T-helper 2 cell treated with Interferon-gamma antibody and Interleukin-4, amounts not matched to agents 5 μg/mL and 100 μg/mL, for 36 hours (primary cell): ENCODE measurements around the gene KCNK4.

Experiments
- DNase-seq: peaks from one replicate; pipeline ENCODE4 v3.0.0; 2021; ENCODE audit warnings: low spot score
- H3K27ac Mint-ChIP-seq: one replicate; pipeline ENCODE4 v1.8.0; 2021; ENCODE audit warnings: mild to moderate bottlenecking, mixed read lengths
- H3K27me3 Mint-ChIP-seq: one replicate; pipeline ENCODE4 v1.8.0; 2021; ENCODE audit warnings: low read depth, mixed read lengths
- H3K36me3 Mint-ChIP-seq: one replicate; pipeline ENCODE4 v1.8.0; 2021; ENCODE audit warnings: low read depth, mixed read lengths
- H3K4me1 Mint-ChIP-seq: one replicate; pipeline ENCODE4 v1.8.0; 2021; ENCODE audit warnings: low read depth, mixed read lengths
- H3K4me3 Mint-ChIP-seq: one replicate; pipeline ENCODE4 v1.8.0; 2022; ENCODE audit warnings: mild to moderate bottlenecking, moderate library complexity, mixed read lengths
- H3K9me3 Mint-ChIP-seq: one replicate; pipeline ENCODE4 v1.8.0; 2021; ENCODE audit warnings: mixed read lengths

Gene KCNK4

DNA sequence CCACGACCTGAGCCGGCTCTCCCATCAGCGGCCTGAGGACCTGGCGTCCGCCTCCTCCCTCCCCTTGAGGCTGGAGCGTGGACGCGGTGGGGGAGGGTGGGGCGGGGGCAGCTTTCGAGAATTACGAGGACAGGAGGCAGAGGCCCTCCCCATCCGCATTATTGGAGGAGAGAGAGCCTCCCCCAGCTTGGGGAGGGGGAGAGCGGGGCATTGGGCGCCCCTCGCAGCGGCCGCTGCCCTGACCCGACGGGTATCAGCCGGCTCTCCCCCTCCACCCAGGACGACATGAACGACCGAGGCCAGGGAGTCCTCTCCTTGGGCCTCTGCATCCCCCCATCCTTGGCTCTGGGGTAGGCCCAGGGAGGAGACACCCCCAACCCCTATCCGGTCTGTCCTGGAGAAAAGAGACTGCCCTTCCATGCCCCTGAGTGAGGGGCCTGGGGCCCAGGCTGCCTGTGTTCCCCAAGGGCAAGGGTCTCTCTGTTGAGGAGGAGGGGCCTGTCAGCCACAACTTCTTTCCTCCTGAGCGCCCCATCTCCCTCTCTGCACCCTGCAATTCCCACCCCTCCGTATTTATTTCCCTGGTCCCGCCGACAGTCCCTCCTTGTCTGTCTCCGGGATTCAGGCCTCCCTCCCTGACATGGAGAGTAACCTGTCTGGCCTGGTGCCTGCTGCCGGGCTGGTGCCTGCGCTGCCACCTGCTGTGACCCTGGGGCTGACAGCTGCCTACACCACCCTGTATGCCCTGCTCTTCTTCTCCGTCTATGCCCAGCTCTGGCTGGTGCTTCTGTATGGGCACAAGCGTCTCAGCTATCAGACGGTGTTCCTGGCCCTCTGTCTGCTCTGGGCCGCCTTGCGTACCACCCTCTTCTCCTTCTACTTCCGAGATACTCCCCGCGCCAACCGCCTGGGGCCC lies 5.0 kb upstream of the KCNK4 start:
- peak overlapping the region; percentile 86 for H3K27ac Mint-ChIP-seq
- H3K36me3 Mint-ChIP-seq: peaks cover 5% of the 10 kb centered on the region
- H3K9me3 Mint-ChIP-seq: no peaks in the 10 kb centered on the region
- DNase-seq: no peak
- peak overlapping the region; percentile 89 for H3K4me3 Mint-ChIP-seq
- peaks cover 16% of the 10 kb centered on the region for H3K27me3 Mint-ChIP-seq
- peaks cover 15% of the 10 kb centered on the region for H3K4me1 Mint-ChIP-seq

DNA sequence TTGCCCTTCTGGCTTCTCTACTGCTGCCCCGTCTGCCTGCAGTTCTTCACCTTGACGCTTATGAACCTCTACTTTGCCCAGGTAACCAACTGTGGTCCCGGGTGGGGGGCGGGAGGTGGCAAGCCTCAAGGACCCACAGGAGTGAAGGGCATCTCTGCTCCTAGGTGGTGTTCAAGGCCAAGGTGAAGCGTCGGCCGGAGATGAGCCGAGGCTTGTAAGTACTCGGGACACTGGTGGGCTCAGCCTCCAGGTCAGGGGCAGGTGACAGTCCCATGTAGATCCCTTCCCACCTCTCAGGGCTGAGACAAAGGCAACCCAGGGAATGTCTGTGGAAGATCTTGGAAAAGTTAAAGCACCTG lies 4.3 kb upstream of the KCNK4 start:
- DNase-seq: no peak
- H3K27ac Mint-ChIP-seq: peak overlapping the region; percentile 86
- peaks cover 15% of the 10 kb centered on the region for H3K4me1 Mint-ChIP-seq
- peaks cover 2% of the 10 kb centered on the region for H3K36me3 Mint-ChIP-seq
- H3K9me3 Mint-ChIP-seq: no peaks in the 10 kb centered on the region
- H3K4me3 Mint-ChIP-seq: peak overlapping the region; percentile 89
- peaks cover 16% of the 10 kb centered on the region for H3K27me3 Mint-ChIP-seq

DNA sequence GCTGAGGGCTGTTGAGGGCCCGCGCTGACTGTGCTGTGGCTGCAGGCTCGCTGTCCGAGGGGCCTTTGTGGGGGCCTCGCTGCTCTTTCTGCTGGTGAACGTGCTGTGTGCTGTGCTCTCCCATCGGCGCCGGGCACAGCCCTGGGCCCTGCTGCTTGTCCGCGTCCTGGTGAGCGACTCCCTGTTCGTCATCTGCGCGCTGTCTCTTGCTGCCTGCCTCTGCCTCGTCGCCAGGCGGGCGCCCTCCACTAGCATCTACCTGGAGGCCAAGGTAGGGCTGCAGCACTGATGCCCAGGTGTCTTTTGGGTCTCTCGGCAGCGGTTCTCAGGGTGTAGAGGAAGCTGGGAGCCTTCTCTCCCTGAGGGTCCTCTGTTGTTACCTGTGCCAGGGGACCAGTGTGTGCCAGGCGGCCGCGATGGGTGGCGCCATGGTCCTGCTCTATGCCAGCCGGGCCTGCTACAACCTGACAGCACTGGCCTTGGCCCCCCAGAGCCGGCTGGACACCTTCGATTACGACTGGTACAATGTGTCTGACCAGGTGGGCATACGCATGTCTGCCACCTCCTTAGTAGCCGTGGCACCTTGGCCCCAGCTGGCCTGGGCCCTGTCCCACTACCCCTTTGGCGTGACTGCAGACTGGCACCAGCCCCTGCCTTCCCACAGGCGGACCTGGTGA lies 3.3 kb upstream of the KCNK4 start:
- Mint-ChIP-seq H3K27ac (no peak overlapping the region), H3K4me1 (peaks cover 15% of the 10 kb centered on the region), H3K9me3 (no peaks in the 10 kb centered on the region), H3K4me3 (no peak overlapping the region), H3K36me3 (no peaks in the 10 kb centered on the region), H3K27me3 (peaks cover 19% of the 10 kb centered on the region)
- no peak for DNase-seq

DNA sequence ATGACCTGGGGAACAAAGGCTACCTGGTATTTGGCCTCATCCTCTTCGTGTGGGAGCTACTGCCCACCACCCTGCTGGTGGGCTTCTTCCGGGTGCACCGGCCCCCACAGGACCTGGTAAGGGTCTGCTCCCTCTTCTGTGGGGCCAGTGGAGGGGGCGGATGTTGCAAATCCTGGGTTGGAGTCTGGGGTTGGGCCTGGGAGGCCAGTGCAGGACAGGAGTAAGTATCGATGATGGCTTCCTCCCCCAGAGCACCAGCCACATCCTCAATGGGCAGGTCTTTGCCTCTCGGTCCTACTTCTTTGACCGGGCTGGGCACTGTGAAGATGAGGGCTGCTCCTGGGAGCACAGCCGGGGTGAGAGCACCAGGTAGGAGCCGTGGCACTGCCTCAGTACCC lies 2.8 kb upstream of the KCNK4 start:
- H3K27ac Mint-ChIP-seq: no peak overlapping the region
- H3K27me3 Mint-ChIP-seq: peaks cover 24% of the 10 kb centered on the region
- no peaks in the 10 kb centered on the region for H3K36me3 Mint-ChIP-seq
- no peaks in the 10 kb centered on the region for H3K9me3 Mint-ChIP-seq
- peaks cover 12% of the 10 kb centered on the region for H3K4me1 Mint-ChIP-seq
- H3K4me3 Mint-ChIP-seq: no peak overlapping the region
- DNase-seq: no peak

DNA sequence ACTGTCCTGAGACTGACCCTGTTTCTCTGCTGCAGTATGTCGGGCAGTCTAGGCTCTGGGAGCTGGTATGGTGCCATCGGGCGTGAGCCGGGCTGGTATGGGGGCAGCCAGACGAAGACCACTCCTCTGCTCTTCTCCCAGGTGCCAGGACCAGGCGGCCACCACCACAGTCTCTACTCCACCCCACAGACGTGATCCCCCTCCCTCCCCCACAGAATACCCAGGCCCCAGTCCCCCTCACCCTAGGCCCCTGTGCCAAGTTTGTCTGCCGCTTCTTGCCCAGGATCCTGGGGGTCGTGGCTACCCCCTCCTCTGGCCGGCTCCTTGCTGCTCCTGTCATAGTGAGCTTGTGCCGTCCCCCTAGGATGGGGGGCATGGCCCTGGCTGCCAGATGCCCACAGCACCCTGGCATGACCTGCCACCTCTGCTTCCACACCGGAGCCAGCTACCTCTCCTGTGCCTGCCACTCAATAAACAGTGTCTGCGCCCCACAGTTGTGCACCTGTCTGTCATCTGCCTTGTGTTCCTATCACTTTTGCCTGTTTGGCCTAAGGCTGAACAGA lies 2.0 kb upstream of the KCNK4 start:
- H3K4me3 Mint-ChIP-seq: no peak overlapping the region
- no peak for DNase-seq
- no peaks in the 10 kb centered on the region for H3K9me3 Mint-ChIP-seq

DNA sequence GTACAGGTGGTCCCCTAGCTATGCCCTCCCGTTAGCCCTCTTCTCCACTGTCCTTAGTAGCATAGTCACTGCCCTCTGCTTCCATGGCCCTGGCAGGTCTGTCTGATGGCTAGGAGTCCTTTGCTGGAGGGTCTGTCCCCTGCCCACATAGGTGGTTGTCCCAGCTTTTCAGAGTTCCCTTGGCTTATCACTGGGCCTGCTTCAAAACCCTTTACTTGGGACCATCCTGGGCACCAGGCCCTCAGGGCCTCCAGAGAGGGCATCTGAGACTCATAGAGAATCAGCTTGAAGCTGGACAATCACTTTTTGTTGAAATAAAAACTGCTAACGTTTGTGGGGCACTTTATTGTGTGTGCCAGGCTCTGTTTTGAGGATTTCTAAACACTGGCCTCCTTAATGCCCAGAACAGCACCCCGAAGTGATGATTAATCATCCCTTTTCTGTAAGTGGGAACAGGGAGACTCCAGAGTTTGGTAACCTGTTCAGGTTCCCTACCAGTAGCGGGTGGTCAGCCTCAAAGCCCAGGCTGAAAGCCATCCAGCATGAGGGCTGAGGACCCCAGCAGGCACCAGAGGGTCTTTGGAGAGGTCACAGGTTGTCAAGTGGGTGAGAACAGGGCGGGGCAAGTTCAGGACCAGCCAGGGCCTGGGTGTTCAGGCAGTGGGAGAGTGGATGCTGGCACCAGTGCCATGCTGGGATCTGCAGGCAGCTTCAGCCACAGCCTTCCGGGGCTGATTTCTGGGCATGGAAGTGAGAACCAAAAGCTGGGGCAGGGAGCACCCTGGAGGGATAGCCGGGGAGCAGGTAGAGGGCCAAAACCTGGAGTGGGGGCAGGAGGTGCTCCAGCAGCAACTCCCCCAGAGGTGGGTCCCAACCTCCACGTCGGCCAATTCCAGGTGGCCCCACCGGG lies 495 bp upstream of the KCNK4 start:
- Mint-ChIP-seq H3K27me3 (peaks cover 47% of the 10 kb centered on the region), H3K36me3 (no peaks in the 10 kb centered on the region), H3K4me1 (peaks cover 10% of the 10 kb centered on the region), H3K27ac (no peak overlapping the region), H3K4me3 (peak overlapping the region; percentile 79), H3K9me3 (no peaks in the 10 kb centered on the region)
- DNase-seq: no peak

More for the DNA sequence above, 2.0 kb upstream of the KCNK4 start:
- Mint-ChIP-seq H3K36me3 (no peaks in the 10 kb centered on the region), H3K4me1 (peaks cover 10% of the 10 kb centered on the region), H3K27me3 (peaks cover 32% of the 10 kb centered on the region), H3K27ac (no peak overlapping the region)

DNA sequence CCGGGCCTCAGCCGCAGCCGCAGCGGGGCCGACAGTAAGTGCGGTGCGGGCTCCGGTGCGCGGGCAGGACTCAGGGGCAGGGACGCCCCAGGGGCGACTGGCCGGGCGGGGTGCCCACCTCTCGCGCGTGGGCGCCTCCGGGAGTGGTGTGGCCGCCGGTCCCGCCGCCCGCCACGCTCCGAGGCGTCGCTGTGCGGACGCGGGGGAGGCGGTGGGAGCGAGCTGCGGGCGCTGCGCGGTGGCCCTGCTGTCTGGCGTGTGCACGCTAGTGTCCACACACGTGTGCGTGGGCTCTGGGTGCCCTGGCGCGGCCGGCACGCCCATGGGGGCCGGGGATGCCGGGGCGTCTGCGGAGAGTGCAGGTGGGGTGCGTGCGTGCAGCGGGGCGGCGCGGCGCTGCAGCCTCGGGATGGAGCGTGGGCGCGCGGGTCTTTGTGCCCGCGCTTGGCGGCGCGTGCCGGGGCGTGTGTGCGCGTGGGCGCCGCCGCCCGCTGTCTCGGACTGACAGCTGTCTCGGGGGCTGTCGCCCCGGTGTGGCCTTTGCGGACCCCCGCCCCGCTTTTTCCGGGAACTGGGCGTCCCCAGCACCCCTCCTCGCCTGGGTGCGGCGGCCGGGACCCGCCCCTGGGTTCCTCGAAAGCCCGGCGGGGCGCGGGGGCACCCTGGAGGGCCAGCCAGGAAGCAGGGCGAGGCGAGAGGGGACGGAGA lies 804 bp downstream of the KCNK4 start:
- no peak overlapping the region for H3K4me3 Mint-ChIP-seq
- no peak for DNase-seq
- H3K36me3 Mint-ChIP-seq: no peaks in the 10 kb centered on the region
- peaks cover 2% of the 10 kb centered on the region for H3K4me1 Mint-ChIP-seq
- H3K27me3 Mint-ChIP-seq: peaks cover 60% of the 10 kb centered on the region
- no peaks in the 10 kb centered on the region for H3K9me3 Mint-ChIP-seq
- H3K27ac Mint-ChIP-seq: no peak overlapping the region

DNA sequence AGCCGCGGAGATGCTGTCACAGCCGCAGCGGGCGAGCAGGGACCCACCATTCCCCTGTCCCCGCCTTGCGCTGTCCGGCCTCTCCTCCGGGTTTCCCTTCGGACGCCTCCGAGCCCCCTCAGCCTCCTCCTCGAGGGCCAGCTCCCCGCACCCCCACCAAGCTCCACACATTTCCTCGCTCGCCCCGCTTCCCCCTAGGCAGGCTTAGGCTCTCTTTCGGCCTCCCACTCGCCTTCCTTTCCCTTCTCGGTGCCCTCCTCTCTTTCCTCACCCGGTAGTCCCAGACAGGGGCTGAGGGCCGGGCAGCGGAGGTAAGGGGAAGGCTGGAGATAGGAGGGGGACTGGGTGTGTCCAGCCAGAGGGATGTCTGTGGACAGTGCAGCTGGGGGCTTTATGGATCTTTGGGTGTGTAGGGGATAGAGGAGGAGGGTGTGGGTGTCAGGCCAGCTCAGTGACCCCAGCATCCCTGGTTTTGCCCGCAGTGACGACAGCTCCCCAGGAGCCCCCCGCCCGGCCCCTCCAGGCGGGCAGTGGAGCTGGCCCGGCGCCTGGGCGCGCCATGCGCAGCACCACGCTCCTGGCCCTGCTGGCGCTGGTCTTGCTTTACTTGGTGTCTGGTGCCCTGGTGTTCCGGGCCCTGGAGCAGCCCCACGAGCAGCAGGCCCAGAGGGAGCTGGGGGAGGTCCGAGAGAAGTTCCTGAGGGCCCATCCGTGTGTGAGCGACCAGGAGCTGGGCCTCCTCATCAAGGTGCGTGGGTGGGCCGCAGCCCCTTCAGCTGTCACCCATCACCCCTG lies 1.6 kb downstream of the KCNK4 start:
- Mint-ChIP-seq H3K36me3 (no peaks in the 10 kb centered on the region), H3K9me3 (no peaks in the 10 kb centered on the region), H3K27me3 (peaks cover 67% of the 10 kb centered on the region), H3K27ac (peak overlapping the region; percentile 26), H3K4me3 (peak overlapping the region; percentile 47), H3K4me1 (peaks cover 4% of the 10 kb centered on the region)
- DNase-seq: no peak

DNA sequence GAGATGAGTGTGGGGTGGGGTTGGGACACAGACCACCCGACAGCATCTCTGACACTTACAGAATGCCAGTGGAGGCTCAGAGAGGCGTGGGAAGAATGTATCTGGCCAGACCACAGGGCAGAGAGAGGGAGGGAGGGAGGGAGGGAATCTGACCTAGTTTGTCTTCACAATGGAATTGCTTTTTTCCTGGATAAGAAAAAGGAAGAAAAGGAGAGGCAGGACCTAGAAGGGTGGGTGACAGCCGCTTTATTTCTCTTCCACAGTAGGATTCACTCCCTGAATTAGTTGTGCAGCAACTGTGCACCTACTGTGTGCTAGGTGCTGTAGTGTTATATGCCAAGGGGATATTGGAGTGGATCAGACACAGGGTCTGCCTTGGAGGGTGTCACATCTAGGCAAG lies 3.7 kb downstream of the KCNK4 start:
- no peak for DNase-seq
- Mint-ChIP-seq H3K9me3 (no peaks in the 10 kb centered on the region), H3K27me3 (peaks cover 80% of the 10 kb centered on the region), H3K27ac (no peak overlapping the region), H3K36me3 (no peaks in the 10 kb centered on the region), H3K4me3 (no peak overlapping the region), H3K4me1 (peaks cover 7% of the 10 kb centered on the region)

DNA sequence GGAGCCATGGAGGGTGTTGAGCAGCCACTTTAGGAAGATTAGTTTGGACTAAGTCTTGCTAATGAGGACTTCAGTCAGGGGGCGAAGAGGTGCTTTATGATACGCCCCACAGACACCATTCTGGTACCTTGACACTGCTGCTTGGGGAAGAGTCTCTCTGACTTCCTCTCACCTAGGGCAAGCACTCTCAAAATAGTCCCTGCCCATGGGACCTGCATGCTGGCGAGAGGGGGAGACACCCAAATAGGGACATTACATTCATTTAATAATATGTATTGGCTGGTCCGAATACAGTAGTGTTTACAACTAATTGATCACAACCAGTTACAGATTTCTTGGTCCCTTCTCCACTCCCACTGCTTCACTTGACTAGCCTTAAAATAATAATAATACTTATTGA lies 4.7 kb downstream of the KCNK4 start:
- H3K27ac Mint-ChIP-seq: no peak overlapping the region
- H3K36me3 Mint-ChIP-seq: no peaks in the 10 kb centered on the region
- peaks cover 11% of the 10 kb centered on the region for H3K4me1 Mint-ChIP-seq
- no peak overlapping the region for H3K4me3 Mint-ChIP-seq
- H3K9me3 Mint-ChIP-seq: no peaks in the 10 kb centered on the region
- DNase-seq: no peak
- H3K27me3 Mint-ChIP-seq: peaks cover 83% of the 10 kb centered on the region

DNA sequence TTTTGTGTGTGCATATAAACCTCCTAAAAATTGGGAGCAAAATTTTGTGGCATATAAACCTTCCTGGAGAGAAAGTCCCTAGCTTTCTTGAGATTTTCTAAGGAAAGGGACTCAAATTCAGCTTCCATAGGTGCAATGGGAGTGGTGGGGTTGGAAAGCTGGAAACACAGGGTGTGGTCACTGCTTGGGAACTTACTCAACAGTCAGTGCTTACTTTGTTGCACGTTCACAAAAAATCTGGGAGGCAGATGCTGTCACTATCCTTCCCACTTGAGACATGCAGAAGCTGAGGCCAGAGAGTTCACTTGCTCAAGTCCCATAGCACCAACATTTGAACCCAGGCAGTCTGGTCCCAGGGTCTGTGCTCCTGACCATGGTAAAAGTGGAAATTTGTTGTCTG lies 5.1 kb downstream of the KCNK4 start:
- no peak for DNase-seq
- Mint-ChIP-seq H3K27me3 (peaks cover 82% of the 10 kb centered on the region), H3K27ac (no peak overlapping the region), H3K9me3 (no peaks in the 10 kb centered on the region), H3K4me3 (no peak overlapping the region), H3K36me3 (no peaks in the 10 kb centered on the region), H3K4me1 (peaks cover 13% of the 10 kb centered on the region)

DNA sequence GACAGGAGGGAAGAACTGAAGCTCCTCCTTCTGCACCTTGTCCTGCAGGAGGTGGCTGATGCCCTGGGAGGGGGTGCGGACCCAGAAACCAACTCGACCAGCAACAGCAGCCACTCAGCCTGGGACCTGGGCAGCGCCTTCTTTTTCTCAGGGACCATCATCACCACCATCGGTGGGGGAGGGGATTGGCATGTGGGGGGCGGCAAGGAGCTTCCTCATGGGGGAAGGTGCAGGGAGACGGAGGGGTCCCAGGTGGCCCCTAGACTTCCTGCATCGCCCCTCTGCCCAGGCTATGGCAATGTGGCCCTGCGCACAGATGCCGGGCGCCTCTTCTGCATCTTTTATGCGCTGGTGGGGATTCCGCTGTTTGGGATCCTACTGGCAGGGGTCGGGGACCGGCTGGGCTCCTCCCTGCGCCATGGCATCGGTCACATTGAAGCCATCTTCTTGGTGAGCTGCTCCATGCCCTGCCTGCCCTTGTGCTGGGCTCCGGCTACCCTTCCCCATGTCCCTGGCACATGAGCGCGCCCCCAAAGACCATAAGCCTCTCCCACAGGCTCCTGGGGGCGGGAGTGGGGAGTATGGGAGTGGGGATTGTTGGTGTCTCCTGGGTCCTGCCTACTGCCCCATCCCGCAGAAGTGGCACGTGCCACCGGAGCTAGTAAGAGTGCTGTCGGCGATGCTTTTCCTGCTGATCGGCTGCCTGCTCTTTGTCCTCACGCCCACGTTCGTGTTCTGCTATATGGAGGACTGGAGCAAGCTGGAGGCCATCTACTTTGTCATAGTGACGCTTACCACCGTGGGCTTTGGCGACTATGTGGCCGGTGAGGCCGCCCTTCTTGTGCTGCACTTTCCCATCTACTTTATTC lies 6.0 kb downstream of the KCNK4 start:
- no peak for DNase-seq
- Mint-ChIP-seq H3K27ac (no peak overlapping the region), H3K27me3 (peaks cover 86% of the 10 kb centered on the region), H3K36me3 (no peaks in the 10 kb centered on the region), H3K9me3 (no peaks in the 10 kb centered on the region), H3K4me3 (no peak overlapping the region), H3K4me1 (peaks cover 13% of the 10 kb centered on the region)
